DLD1 (cell line): ENCODE measurements around the gene CALCA.

ENCODE experiments used
- in situ Hi-C: cut with HindIII; loops from 2 replicates; pipeline ENCODE4 v1.10.0; 2017; ENCODE audit warnings: low sequenced_read_pairs

CALCA gene

GRCh38 chr11:14949437-14950147, 22.6 kb downstream of the CALCA start:
- in situ Hi-C loops, result no loop called here

- in situ Hi-C loops, result no loop called here
These were observed 29.4 kb downstream of the CALCA start for GRCh38 chr11:14942745-14943144.

- in situ Hi-C loops, result no loop called here
These were observed 33.2 kb downstream of the CALCA start for GRCh38 chr11:14938936-14939335.

GRCh38 chr11:14934641-14935351, 37.4 kb downstream of the CALCA start:
- in situ Hi-C loops, result no loop called here

- in situ Hi-C loops, result no loop called here
These were observed 39.7 kb downstream of the CALCA start for GRCh38 chr11:14932447-14932846.

- in situ Hi-C loops, result no loop called here
These were observed 41.8 kb downstream of the CALCA start for GRCh38 chr11:14930369-14930768.

GRCh38 chr11:14927146-14927545, 45.0 kb downstream of the CALCA start:
- in situ Hi-C loops, result no loop called here

- in situ Hi-C loops, result no loop called here
These were observed 47.8 kb downstream of the CALCA start for GRCh38 chr11:14924318-14924717.
